HG03280 (cell line): ENCODE data around the gene ATXN1.

Experiments used
- ATAC-seq: cut with Tn5 transposase; IDR thresholded peaks from one replicate; pipeline ENCODE4 v1.9.1; 2021; ENCODE audit warnings: mild to moderate bottlenecking, moderate library complexity; ENCODE audit not compliant: unreplicated experiment

Gene ATXN1

GRCh38 chr6:16512544-16513290, 248.5 kb downstream of the ATXN1 start:
- no peak for ATAC-seq

GRCh38 chr6:16511723-16512489, 249.4 kb downstream of the ATXN1 start:
- peak; percentile 52 for ATAC-seq

GRCh38 chr6:16511040-16511660, 250.1 kb downstream of the ATXN1 start:
- no peak for ATAC-seq

GRCh38 chr6:16510245-16510644, 251.0 kb downstream of the ATXN1 start:
- no peak for ATAC-seq

- no peak for ATAC-seq
Observed at GRCh38 chr6:16508959-16509358, 252.3 kb downstream of the ATXN1 start.

GRCh38 chr6:16505711-16506357, 255.4 kb downstream of the ATXN1 start:
- ATAC-seq, result no peak

- no peak for ATAC-seq
Observed at GRCh38 chr6:16504609-16505008, 256.7 kb downstream of the ATXN1 start.

GRCh38 chr6:16503970-16504415, 257.3 kb downstream of the ATXN1 start:
- ATAC-seq, result peak; percentile 74

GRCh38 chr6:16503241-16503775, 258.0 kb downstream of the ATXN1 start:
- no peak for ATAC-seq

- ATAC-seq, result no peak
Observed at GRCh38 chr6:16498957-16499356, 262.3 kb downstream of the ATXN1 start.

GRCh38 chr6:16498237-16498636, 263.0 kb downstream of the ATXN1 start:
- ATAC-seq, result no peak

GRCh38 chr6:16496991-16497801, 264.1 kb downstream of the ATXN1 start:
- ATAC-seq, result no peak

- no peak for ATAC-seq
Observed at GRCh38 chr6:16496210-16496609, 265.1 kb downstream of the ATXN1 start.

- peak; percentile 80 for ATAC-seq
Observed at GRCh38 chr6:16494793-16495192, 266.5 kb downstream of the ATXN1 start.

- ATAC-seq, result no peak
Observed at GRCh38 chr6:16493802-16494201, 267.5 kb downstream of the ATXN1 start.

GRCh38 chr6:16493112-16493511, 268.1 kb downstream of the ATXN1 start:
- no peak for ATAC-seq

- no peak for ATAC-seq
Observed at GRCh38 chr6:16491666-16492313, 269.5 kb downstream of the ATXN1 start.

GRCh38 chr6:16490616-16491015, 270.6 kb downstream of the ATXN1 start:
- ATAC-seq, result no peak

- no peak for ATAC-seq
Observed at GRCh38 chr6:16488813-16489212, 272.4 kb downstream of the ATXN1 start.
